ENCODE data around the gene NOTCH2. TPM values are rescaled to one million over a fixed set of nuclear protein-coding genes. Genes with fewer than 3 reads are reported as not detected.
A peak's percentile ranks its signal among the peaks of the same experiment; 100 is the strongest.

Gene NOTCH2
- total RNA-seq, 1 donor, result 330 TPM

- Histone ChIP-seq H3K79me2 (ENCODE audit: insufficient read depth, low read length) (peaks cover 51% of the 10 kb centered on the region), H3K36me3 (ENCODE audit: insufficient read depth, low read length) (peaks cover 22% of the 10 kb centered on the region), H3K4me3 (ENCODE audit: insufficient read depth, low read length) (no peak overlapping the region), H4K20me1 (ENCODE audit: insufficient read depth, low read length) (peaks cover 3% of the 10 kb centered on the region), H3K4me1 (ENCODE audit: insufficient read depth, low read length) (peaks cover 46% of the 10 kb centered on the region), H3K27ac (ENCODE audit: low read depth, low read length) (peak overlapping the region; percentile 90), H2AFZ (ENCODE audit: low read length) (no peak overlapping the region), H3K9me3 (ENCODE audit: low read depth, low read length) (no peaks in the 10 kb centered on the region), H3K27me3 (ENCODE audit: insufficient read depth, low read length) (no peaks in the 10 kb centered on the region), H3K4me2 (ENCODE audit: insufficient read depth, low read length) (peak overlapping the region; percentile 57)
- TF ChIP-seq CTCF (IDR thresholded peaks at IDR 0.05; ENCODE audit: extremely low read depth, low read depth, low read length), result no peak
- no peak for DNase-seq (ENCODE audit: insufficient read length, low spot score, missing footprints)
These were observed 81.0 kb downstream of the NOTCH2 start for GRCh38 chr1:119988306-119989062.

GRCh38 chr1:119987686-119988085 lies 81.8 kb downstream of the NOTCH2 start:
- TF ChIP-seq CTCF (IDR thresholded peaks at IDR 0.05; ENCODE audit: extremely low read depth, low read depth, low read length), result no peak
- no peaks in the 10 kb centered on the region for H3K27me3 ChIP-seq (ENCODE audit: insufficient read depth, low read length)
- peaks cover 57% of the 10 kb centered on the region for H3K79me2 ChIP-seq (ENCODE audit: insufficient read depth, low read length)
- peaks cover 4% of the 10 kb centered on the region for H4K20me1 ChIP-seq (ENCODE audit: insufficient read depth, low read length)
- no peaks in the 10 kb centered on the region for H3K9me3 ChIP-seq (ENCODE audit: low read depth, low read length)
- peaks cover 47% of the 10 kb centered on the region for H3K4me1 ChIP-seq (ENCODE audit: insufficient read depth, low read length)
- H2AFZ ChIP-seq (ENCODE audit: low read length), result no peak overlapping the region
- DNase-seq (ENCODE audit: insufficient read length, low spot score, missing footprints), result no peak
- H3K36me3 ChIP-seq (ENCODE audit: insufficient read depth, low read length), result peaks cover 29% of the 10 kb centered on the region
- no peak overlapping the region for H3K4me3 ChIP-seq (ENCODE audit: insufficient read depth, low read length)
- peak overlapping the region; percentile 90 for H3K27ac ChIP-seq (ENCODE audit: low read depth, low read length)
- H3K4me2 ChIP-seq (ENCODE audit: insufficient read depth, low read length), result peak overlapping the region; percentile 57

DNA sequence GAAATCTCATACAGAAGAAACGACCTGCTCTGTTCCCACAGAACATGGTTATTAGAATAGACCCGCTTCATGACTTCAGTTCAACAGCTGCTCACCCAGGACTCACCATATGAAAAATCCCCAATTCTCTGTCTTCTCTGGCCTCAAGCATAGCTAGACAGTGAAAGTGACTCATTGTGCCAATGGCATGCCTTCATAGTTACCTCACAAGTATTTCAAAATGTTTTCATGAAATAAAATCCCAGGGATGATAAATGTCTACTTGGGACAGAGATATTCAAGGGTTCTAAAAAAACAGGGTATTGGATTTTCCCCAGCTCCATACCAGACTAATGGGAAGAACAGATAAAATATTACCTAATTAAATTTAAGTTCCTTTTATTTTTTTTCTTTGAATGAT lies 82.3 kb downstream of the NOTCH2 start:
- Histone ChIP-seq H3K27me3 (ENCODE audit: insufficient read depth, low read length) (no peaks in the 10 kb centered on the region), H3K9me3 (ENCODE audit: low read depth, low read length) (no peaks in the 10 kb centered on the region), H3K4me3 (ENCODE audit: insufficient read depth, low read length) (no peak overlapping the region), H2AFZ (ENCODE audit: low read length) (no peak overlapping the region), H3K27ac (ENCODE audit: low read depth, low read length) (peak overlapping the region; percentile 90), H3K4me2 (ENCODE audit: insufficient read depth, low read length) (peak overlapping the region; percentile 57), H3K36me3 (ENCODE audit: insufficient read depth, low read length) (peaks cover 29% of the 10 kb centered on the region), H4K20me1 (ENCODE audit: insufficient read depth, low read length) (peaks cover 6% of the 10 kb centered on the region), H3K79me2 (ENCODE audit: insufficient read depth, low read length) (peaks cover 63% of the 10 kb centered on the region), H3K4me1 (ENCODE audit: insufficient read depth, low read length) (peaks cover 53% of the 10 kb centered on the region)
- peak; percentile 54 for DNase-seq (ENCODE audit: insufficient read length, low spot score, missing footprints)
- TF ChIP-seq CTCF (IDR thresholded peaks at IDR 0.05; ENCODE audit: extremely low read depth, low read depth, low read length), result no peak

GRCh38 chr1:119986007-119986497 lies 83.4 kb downstream of the NOTCH2 start:
- peaks cover 73% of the 10 kb centered on the region for H3K79me2 ChIP-seq (ENCODE audit: insufficient read depth, low read length)
- peaks cover 60% of the 10 kb centered on the region for H3K4me1 ChIP-seq (ENCODE audit: insufficient read depth, low read length)
- no peak overlapping the region for H3K4me2 ChIP-seq (ENCODE audit: insufficient read depth, low read length)
- TF ChIP-seq CTCF (IDR thresholded peaks at IDR 0.05; ENCODE audit: extremely low read depth, low read depth, low read length), result no peak
- H3K36me3 ChIP-seq (ENCODE audit: insufficient read depth, low read length), result peaks cover 29% of the 10 kb centered on the region
- peak overlapping the region; percentile 90 for H3K27ac ChIP-seq (ENCODE audit: low read depth, low read length)
- DNase-seq (ENCODE audit: insufficient read length, low spot score, missing footprints), result no peak
- H2AFZ ChIP-seq (ENCODE audit: low read length), result no peak overlapping the region
- no peaks in the 10 kb centered on the region for H3K9me3 ChIP-seq (ENCODE audit: low read depth, low read length)
- H4K20me1 ChIP-seq (ENCODE audit: insufficient read depth, low read length), result peaks cover 10% of the 10 kb centered on the region
- no peaks in the 10 kb centered on the region for H3K27me3 ChIP-seq (ENCODE audit: insufficient read depth, low read length)
- no peak overlapping the region for H3K4me3 ChIP-seq (ENCODE audit: insufficient read depth, low read length)

All from osteoblast (primary cell).